IMR-90 (cell line): ENCODE measurements around the gene COPS7A. TPM values are rescaled to one million over a fixed set of nuclear protein-coding genes. Genes with fewer than 3 reads are reported as not detected.

ENCODE experiments used
- ATAC-seq: fragments of 200-7000 bp; cut with Tn5 transposase; 2 replicates; pipeline ENCODE4 v1.9.1; 2020; ENCODE audit warnings: low read depth, mild to moderate bottlenecking, moderate library complexity
- Bru-seq: library from RNA; stranded (reverse); fragments of 400-500 nt; gene quantifications from one replicate; lab custom pipeline; 2021; lab: Mats Ljungman, UMichigan
- BruChase-seq, 2 experiments: library from RNA; stranded (reverse); fragments of 400-500 nt; gene quantifications; one replicate each; lab custom pipeline; 2021; lab: Mats Ljungman, UMichigan
- BruUV-seq: library from RNA; stranded (reverse); fragments of 400-500 nt; replicated peaks from 2 replicates; lab custom pipeline; 2021; lab: Mats Ljungman, UMichigan
- CTCF ChIA-PET: fragments of 300-600 bp; formaldehyde crosslinking; extraction: SDS; loops from one replicate; lab custom pipeline; 2021; ENCODE audit warnings: antibody characterized with exemption; lab: Yijun Ruan, JAX
- POLR2A ChIA-PET: fragments of 300-600 bp; sonication (Branson Sonifier 250); formaldehyde crosslinking; loops from one replicate; lab custom pipeline; 2022; ENCODE audit warnings: antibody characterized with exemption; ENCODE audit not compliant: unreplicated experiment; lab: Charles Lee
- DNase-seq: peaks from one replicate; pipeline ENCODE4 v3.0.0; 2013
- H2AFZ ChIP-seq: replicated peaks from 2 replicates; pipeline ENCODE3; 2013; ENCODE audit warnings: low read length, mild to moderate bottlenecking; ENCODE audit not compliant: poor library complexity
- H2AK5ac ChIP-seq: 2 replicates; pipeline ENCODE4 v1.6.1; 2013; ENCODE audit warnings: low read depth, low read length, inconsistent platforms
- H2AK9ac ChIP-seq: replicated peaks from 2 replicates; pipeline ENCODE3; 2013; ENCODE audit warnings: mild to moderate bottlenecking, low read depth, low read length, moderate library complexity; ENCODE audit not compliant: poor library complexity
- H2BK120ac ChIP-seq: 2 replicates; pipeline ENCODE4 v1.6.1; 2013; ENCODE audit warnings: low read depth, low read length, inconsistent platforms
- H2BK15ac ChIP-seq: 3 replicates; pipeline ENCODE4 v1.6.1; 2013; ENCODE audit warnings: low read depth, low read length, inconsistent platforms
- H2BK20ac ChIP-seq: 2 replicates; pipeline ENCODE4 v1.6.1; 2013; ENCODE audit warnings: low read depth, mild to moderate bottlenecking, inconsistent platforms, low read length, moderate library complexity
- H2BK5ac ChIP-seq: 2 replicates; pipeline ENCODE4 v1.6.1; 2013; ENCODE audit warnings: mild to moderate bottlenecking, low read depth, low read length, inconsistent platforms; ENCODE audit not compliant: poor library complexity, severe bottlenecking
- H3K14ac ChIP-seq: replicated peaks from 2 replicates; pipeline ENCODE4 v1.6.1; 2013; ENCODE audit warnings: low read depth, low read length, inconsistent platforms
- H3K18ac ChIP-seq: 2 replicates; pipeline ENCODE4 v1.6.1; 2013; ENCODE audit warnings: low read depth, low read length, control low read depth
- H3K23ac ChIP-seq: 2 replicates; pipeline ENCODE4 v1.6.1; 2013; ENCODE audit warnings: low read depth, low read length, inconsistent platforms
- H3K27ac ChIP-seq: 2 replicates; pipeline ENCODE4 v1.5.1; 2013; ENCODE audit warnings: mild to moderate bottlenecking, control low read depth, low read length; ENCODE audit not compliant: insufficient read depth
- H3K27me3 ChIP-seq: 2 replicates; pipeline ENCODE4 v1.6.1; 2013; ENCODE audit warnings: low read length; ENCODE audit not compliant: control insufficient read depth, insufficient read depth
- H3K36me3 ChIP-seq: 2 replicates; pipeline ENCODE4 v1.6.1; 2013; ENCODE audit warnings: low read length, mixed read lengths; ENCODE audit not compliant: control insufficient read depth, insufficient read depth
- H3K4ac ChIP-seq: 2 replicates; pipeline ENCODE4 v1.6.1; 2013; ENCODE audit warnings: low read depth, low read length, inconsistent platforms
- H3K4me1 ChIP-seq: 2 replicates; pipeline ENCODE4 v1.6.1; 2013; ENCODE audit warnings: low read length, mixed read lengths; ENCODE audit not compliant: control insufficient read depth, insufficient read depth
- H3K4me2 ChIP-seq: 2 replicates; pipeline ENCODE4 v1.6.1; 2013; ENCODE audit warnings: low read depth, mild to moderate bottlenecking, control low read depth, low read length, moderate library complexity
- H3K4me3 ChIP-seq: 2 replicates; pipeline ENCODE4 v1.5.1; 2013; ENCODE audit warnings: low read depth, mild to moderate bottlenecking, control low read depth, low read length, moderate library complexity; ENCODE audit not compliant: insufficient read depth
- H3K56ac ChIP-seq: 2 replicates; pipeline ENCODE4 v1.6.1; 2013; ENCODE audit warnings: low read length, inconsistent platforms; ENCODE audit not compliant: insufficient read depth; ENCODE audit errors: extremely low read depth
- H3K79me1 ChIP-seq, 2 experiments: 2 replicates each; pipeline ENCODE4 v1.6.1; 2013; ENCODE audit warnings: low read length in 2 of 2, inconsistent platforms in 1 of 2, low read depth in 1 of 2
- H3K9ac ChIP-seq: 2 replicates; pipeline ENCODE4 v1.6.1; 2013; ENCODE audit warnings: low read depth, low read length, control low read depth
- H3K9me1 ChIP-seq: 2 replicates; pipeline ENCODE4 v1.6.1; 2013; ENCODE audit warnings: low read length, inconsistent platforms; ENCODE audit not compliant: insufficient read depth
- H3K9me3 ChIP-seq: 2 replicates; pipeline ENCODE4 v1.6.1; 2013; ENCODE audit warnings: low read length; ENCODE audit not compliant: control insufficient read depth, insufficient read depth
- H4K20me1 ChIP-seq: 2 replicates; pipeline ENCODE4 v1.6.1; 2013; ENCODE audit warnings: low read length, inconsistent platforms; ENCODE audit not compliant: insufficient read depth
- H4K5ac ChIP-seq: 2 replicates; pipeline ENCODE4 v1.6.1; 2013; ENCODE audit warnings: mild to moderate bottlenecking, low read depth, low read length, control low read depth
- H4K8ac ChIP-seq, 2 experiments: 2 replicates each; pipeline ENCODE4 v1.6.1; 2013; ENCODE audit warnings: low read depth in 2 of 2, low read length in 2 of 2, control low read depth in 1 of 2, inconsistent platforms in 1 of 2
- H4K91ac ChIP-seq: 2 replicates; pipeline ENCODE4 v1.6.1; 2013; ENCODE audit warnings: low read depth, low read length, inconsistent platforms; ENCODE audit not compliant: insufficient read depth
- BHLHE40 ChIP-seq: fragments of 150-350 bp; IDR thresholded peaks from 2 replicates; pipeline ENCODE4 v1.6.1; 2016; ENCODE audit warnings: mild to moderate bottlenecking, low read depth, low read length
- CHD1 ChIP-seq: IDR thresholded peaks from 2 replicates; pipeline ENCODE4 v1.6.1; 2012; ENCODE audit warnings: low read depth, low read length, improper control_type of control experiment
- MAZ ChIP-seq: IDR thresholded peaks from 2 replicates; pipeline ENCODE4 v1.6.1; 2012; ENCODE audit warnings: low read depth, mild to moderate bottlenecking, low read length, improper control_type of control experiment, moderate library complexity, borderline replicate concordance
- MXI1 ChIP-seq: IDR thresholded peaks from 2 replicates; pipeline ENCODE4 v1.6.1; 2012; ENCODE audit warnings: low read depth, mild to moderate bottlenecking, low read length, moderate library complexity, borderline replicate concordance
- NFE2L2 ChIP-seq: fragments of 150-350 bp; IDR thresholded peaks from 2 replicates; pipeline ENCODE4 v1.6.1; 2016; ENCODE audit warnings: low read depth, mild to moderate bottlenecking, low read length
- POLR2A ChIP-seq: IDR thresholded peaks from 2 replicates; pipeline ENCODE4 v1.6.1; 2012; ENCODE audit warnings: mild to moderate bottlenecking, low read depth, low read length
- RCOR1 ChIP-seq: IDR thresholded peaks from 2 replicates; pipeline ENCODE4 v1.6.1; 2012; ENCODE audit warnings: mild to moderate bottlenecking, low read length, improper control_type of control experiment; ENCODE audit not compliant: insufficient replicate concordance
- USF2 ChIP-seq: fragments of 150-350 bp; IDR thresholded peaks from 2 replicates; pipeline ENCODE4 v1.6.1; 2017; ENCODE audit warnings: mild to moderate bottlenecking, antibody characterized with exemption, low read length, low read depth
- whole genome bisulfite sequencing, 2 experiments: methylation state at CpG; one replicate each; pipeline versions ENCODE4 v1.1.5 to v1.1.7; 2013; ENCODE audit warnings: missing lambda C conversion rate in 2 of 2; ENCODE audit not compliant: insufficient read length in 1 of 2; ENCODE audit errors: extremely low coverage in 2 of 2; 5-methylcytosine and 5-hydroxymethylcytosine counted together
- dilution Hi-C: fragments of 300-500 bp; cut with HindIII; formaldehyde crosslinking; loops from one replicate; pipeline ENCODE4 v1.14.3; 2018; ENCODE audit warnings: low sequenced_read_pairs; ENCODE audit not compliant: unreplicated experiment
- in situ Hi-C: fragments of 300-500 bp; cut with MboI; formaldehyde crosslinking; loops from 3 replicates; pipeline ENCODE4 v1.14.3; 2019; ENCODE audit warnings: low sequenced_read_pairs, inconsistent platforms, mixed read lengths
- intact Hi-C: fragments of 100-400 bp; cut with micrococcal nuclease; formaldehyde crosslinking; loops from 2 replicates; pipeline ENCODE4 v1.10.0; 2022
- long read RNA-seq: library from polyadenylated mRNA; unstranded; transcript quantifications from one replicate; pipeline ENCODE4 v2.0.0, GENCODE V29; 2021; ENCODE audit not compliant: unreplicated experiment
- polyA plus RNA-seq, 3 experiments: library from polyadenylated mRNA; depleted of rRNA; stranded (reverse); fragments of >200 nt; gene quantifications; 2 replicates each; pipeline ENCODE4 v1.2.3, GENCODE V29; 2012; ENCODE audit warnings: low replicate concordance in 1 of 3
- total RNA-seq: library from RNA; depleted of rRNA; stranded (reverse); fragments of >200 nt; gene quantifications from 2 replicates; pipeline ENCODE4 v1.2.3, GENCODE V29; 2012; rRNA removed

The COPS7A gene, protein sequence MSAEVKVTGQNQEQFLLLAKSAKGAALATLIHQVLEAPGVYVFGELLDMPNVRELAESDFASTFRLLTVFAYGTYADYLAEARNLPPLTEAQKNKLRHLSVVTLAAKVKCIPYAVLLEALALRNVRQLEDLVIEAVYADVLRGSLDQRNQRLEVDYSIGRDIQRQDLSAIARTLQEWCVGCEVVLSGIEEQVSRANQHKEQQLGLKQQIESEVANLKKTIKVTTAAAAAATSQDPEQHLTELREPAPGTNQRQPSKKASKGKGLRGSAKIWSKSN
- 51.4 and 58.8 TPM in 2 replicates for total RNA-seq
- 135 and 138 TPM in 2 replicates for polyA plus RNA-seq (2012; rRNA removed)
- 142 and 155 TPM in 2 replicates for polyA plus RNA-seq (2012; cell fraction: cytosol; rRNA removed)
- polyA plus RNA-seq (2012; cell fraction: nucleus; rRNA removed; ENCODE audit: low replicate concordance) = 205 and 256 TPM in 2 replicates
- Bru-seq, nascent RNA = percentile 80 among the genes with signal in this experiment
- percentile 89 among the genes with signal in this experiment for BruChase-seq, experiment 1, labeled RNA remaining after a 6-hour chase
- percentile 80 among the genes with signal in this experiment for BruChase-seq, experiment 2, labeled RNA remaining after a 2-hour chase
- long read RNA-seq, transcript COPS7A-215 (8 exons, 2,127 nt) = major isoform, 75 of 161 reads
- long read RNA-seq, transcript COPS7A-210 (8 exons, 1,832 nt) = minor isoform, 14 of 161 reads
- long read RNA-seq, transcript COPS7A-201 (8 exons, 1,721 nt) = minor isoform, 16 of 161 reads
- long read RNA-seq, transcript COPS7A-204 (7 exons, 2,034 nt) = minor isoform, 11 of 161 reads
- long read RNA-seq, partial matches to known transcripts = 9 of 161 reads
- long read RNA-seq, other reads (novel, unspliced or antisense) = 27 of 161 reads

GRCh38 chr12:6723607-6724408 is at the start of gene COPS7A:
Gene COPS7A, plus strand, starts transcription at chr12:6724046. Its CDS starts 611 bp downstream, at chr12:6724657.
- CTCF ChIA-PET = interaction anchor here (1.0 to 1.1 kb wide), 3 partner anchors 14 to 104 kb away, joined by 3 read pairs; partner anchors contain the start of genes P3H3 and ZNF384
- peak within 1 kb of the TSS; percentile 96 for H2AK5ac ChIP-seq

More at GRCh38 chr12:6723607-6724408, at the start of gene COPS7A:
- POLR2A ChIA-PET = interaction anchor here (0.5 to 1.8 kb wide), 6 partner anchors 9 to 190 kb away, joined by 3 to 18 read pairs (median 8); partner anchors contain the start of genes GAPDH and ZNF384
- H3K36me3 ChIP-seq = peaks cover 13% of the 10 kb centered on the region
- H2BK5ac ChIP-seq = peak within 1 kb of the TSS; percentile 79
- peak within 1 kb of the TSS; percentile 96 for H3K4me2 ChIP-seq
- TF ChIP-seq RCOR1 = no peak
- 0 out of 2 replicates have a peak, but pooled peaks have one; percentile 54 for TF ChIP-seq CHD1
- peak; percentile 75; the same call in 1 of the 2 replicates for TF ChIP-seq MAZ
- peak; percentile 84 for TF ChIP-seq POLR2A
- TF ChIP-seq NFE2L2 = no peak
- TF ChIP-seq BHLHE40 = peak; percentile 80
- peak; percentile 94; the same call in 1 of the 2 replicates for TF ChIP-seq MXI1
- peak; percentile 98 for TF ChIP-seq USF2
- H3K9ac ChIP-seq = peak within 1 kb of the TSS; percentile 75
- H3K9me3 ChIP-seq = no peaks in the 10 kb centered on the region
- BruUV-seq = no TSS peak
- H3K4me3 ChIP-seq = peak within 1 kb of the TSS; percentile 51
- in situ Hi-C loops = no loop called here
- no peaks in the 10 kb centered on the region for H4K20me1 ChIP-seq
- dilution Hi-C loops = no loop called here
- peak within 1 kb of the TSS; percentile 55 for H3K18ac ChIP-seq
- 0 out of 2 replicates have a peak, but pooled peaks cover 2% of the 10 kb centered on the region for H3K4me1 ChIP-seq
- H3K4ac ChIP-seq = peak within 1 kb of the TSS; percentile 97
- H3K23ac ChIP-seq = peak within 1 kb of the TSS; percentile 95
- peak within 1 kb of the TSS; percentile 71 for H3K27ac ChIP-seq
- H2BK120ac ChIP-seq = peak within 1 kb of the TSS; percentile 88
- peak within 1 kb of the TSS; percentile 50 for H2BK20ac ChIP-seq
- intact Hi-C loops = loop anchor here (1.0 kb wide), 1 partner anchor 35 kb away; the partner anchor contains the start of gene ZNF384
- WGBS, 2 experiments = 0% methylated on average over 22 of the region's 49 CpGs; no CpG with 5 or more reads in 1 of the 2 experiments
- peak within 1 kb of the TSS; percentile 97 for H2AFZ ChIP-seq
- H2BK15ac ChIP-seq = peak within 1 kb of the TSS; percentile 84; the same call in 1 of the 3 replicates
- ATAC-seq (peak; percentile 99), DNase-seq (peak; percentile 98)
- H3K79me1 ChIP-seq = peaks cover 25 to 34% of the 10 kb centered on the region in 2 experiments
- H2AK9ac ChIP-seq = peak within 1 kb of the TSS; percentile 99
- peak within 1 kb of the TSS; percentile 87 for H3K56ac ChIP-seq
- H4K8ac ChIP-seq = peak within 1 kb of the TSS; percentile 98 to 100
- peak within 1 kb of the TSS; percentile 98 for H3K14ac ChIP-seq
- H4K5ac ChIP-seq = peak within 1 kb of the TSS; percentile 95
- peak within 1 kb of the TSS; percentile 95 for H4K91ac ChIP-seq
- H3K9me1 ChIP-seq = peaks cover 2% of the 10 kb centered on the region; the same call in 1 of the 2 replicates
- H3K27me3 ChIP-seq = no peaks in the 10 kb centered on the region
